Measurements from ENCODE around the gene OXGR1.
"Not testable (repeated sequence)": the region's sequence is repeated elsewhere in the genome, so short reads cannot be mapped to it uniquely, and the experiment has no call there.

OXGR1 gene

GRCh38 chr13:97004886-97005285, 10.6 kb upstream of the OXGR1 start:
- no peak for DNase-seq

DNA sequence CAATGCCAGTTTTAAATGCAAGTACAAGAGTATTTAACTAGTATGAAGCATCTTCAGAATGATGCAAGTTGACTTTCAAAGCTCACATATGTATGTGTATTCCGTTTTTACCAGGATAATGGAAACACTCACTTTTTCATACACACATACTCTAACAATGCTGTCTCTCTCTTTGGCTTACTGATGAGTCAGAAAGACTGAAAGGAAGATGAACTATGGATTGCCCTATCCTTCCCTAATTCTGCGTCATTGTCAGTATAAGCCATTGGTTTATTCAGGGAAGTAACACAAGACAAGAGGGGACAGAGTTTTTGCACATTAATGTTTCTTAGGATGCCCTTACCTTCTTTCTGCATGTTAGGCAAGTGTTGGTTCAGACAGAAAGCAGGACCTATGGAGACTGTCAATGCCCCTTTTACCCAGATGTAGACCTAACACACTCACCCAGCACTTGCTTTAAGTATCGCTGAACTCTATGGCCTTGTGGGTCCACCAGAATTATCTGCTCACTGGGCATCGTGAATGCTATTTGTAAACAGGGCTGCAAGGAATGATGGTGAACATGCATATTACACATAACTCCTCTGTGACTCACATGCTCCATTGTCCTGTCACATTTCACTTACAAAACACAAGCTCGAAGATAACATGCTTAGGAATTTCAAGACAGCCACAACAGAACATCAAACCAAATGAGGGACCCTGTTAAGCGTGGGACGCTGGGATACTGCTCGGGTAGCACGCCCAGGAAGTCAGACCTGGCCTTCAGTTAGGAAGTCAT, 10.0 kb upstream of the OXGR1 start:
- no peak for DNase-seq

GRCh38 chr13:97003071-97003470, 8.8 kb upstream of the OXGR1 start:
- DNase-seq, result no peak

GRCh38 chr13:97002581-97002980, 8.3 kb upstream of the OXGR1 start:
- DNase-seq, result no peak

- no peak for DNase-seq
Measured at GRCh38 chr13:97001636-97002035, 7.4 kb upstream of the OXGR1 start.

DNA sequence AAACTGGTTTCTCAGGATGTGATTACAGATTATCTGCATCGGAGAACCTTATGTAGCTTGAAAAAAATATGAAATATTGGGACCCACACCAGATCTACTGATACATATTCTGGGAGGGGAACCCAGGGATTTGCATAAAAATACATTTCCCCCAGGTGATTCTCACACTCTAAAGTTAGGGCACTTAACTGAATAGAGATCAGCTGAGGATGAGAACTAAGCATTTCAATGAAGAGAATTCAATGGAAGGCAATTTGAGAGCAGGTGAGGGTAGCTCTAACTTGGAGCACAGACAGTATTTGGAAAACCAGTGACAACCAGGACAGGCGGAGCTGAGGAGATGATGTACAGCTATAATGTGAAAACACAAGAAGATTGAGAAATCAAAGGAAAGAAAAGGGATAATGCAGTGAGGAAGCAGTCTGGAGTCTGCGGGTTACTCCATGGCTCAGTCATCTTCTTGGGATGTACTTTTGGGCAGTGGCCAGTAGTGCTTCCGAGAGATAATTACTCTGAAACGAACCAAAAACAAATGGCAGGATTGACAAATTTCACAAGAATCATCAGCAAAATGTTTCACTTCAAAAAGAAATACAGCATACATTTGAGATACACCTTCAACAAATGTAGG, 6.1 kb upstream of the OXGR1 start:
- no peak for DNase-seq

DNA sequence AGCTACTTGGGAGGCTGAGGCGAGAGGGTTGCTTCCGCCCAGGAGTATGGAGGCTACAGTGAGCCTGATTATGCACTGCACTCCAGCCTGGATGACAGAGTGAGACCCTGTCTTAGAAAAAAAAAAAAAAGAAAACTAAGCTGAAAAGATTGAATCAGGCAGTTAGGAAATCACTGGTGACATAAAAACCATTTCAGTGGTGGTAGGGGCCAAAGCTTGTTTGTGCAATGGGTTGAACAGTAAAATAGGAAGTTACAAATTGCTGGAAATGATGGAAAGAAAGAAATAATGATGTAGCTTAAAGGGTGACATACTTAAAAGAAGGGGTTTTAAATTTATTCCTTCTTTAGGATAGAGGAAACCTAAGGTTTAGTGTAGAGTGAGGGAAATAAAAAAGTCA, 4.8 kb upstream of the OXGR1 start:
- no peak for DNase-seq

- DNase-seq, result no peak
Measured at GRCh38 chr13:96998051-96998450, 3.8 kb upstream of the OXGR1 start.

GRCh38 chr13:96996886-96997285, 2.6 kb upstream of the OXGR1 start:
- no peak for DNase-seq

- DNase-seq, result no peak
Measured at GRCh38 chr13:96996107-96996506, 1.8 kb upstream of the OXGR1 start.

GRCh38 chr13:96994858-96995243, 575 bp upstream of the OXGR1 start:
- DNase-seq, result no peak

GRCh38 chr13:96993634-96994016, 651 bp downstream of the OXGR1 start:
- DNase-seq, result no peak

GRCh38 chr13:96992633-96993032, 1.6 kb downstream of the OXGR1 start:
- DNase-seq, result no peak

GRCh38 chr13:96991072-96991471, 3.2 kb downstream of the OXGR1 start:
- no peak for DNase-seq

DNA sequence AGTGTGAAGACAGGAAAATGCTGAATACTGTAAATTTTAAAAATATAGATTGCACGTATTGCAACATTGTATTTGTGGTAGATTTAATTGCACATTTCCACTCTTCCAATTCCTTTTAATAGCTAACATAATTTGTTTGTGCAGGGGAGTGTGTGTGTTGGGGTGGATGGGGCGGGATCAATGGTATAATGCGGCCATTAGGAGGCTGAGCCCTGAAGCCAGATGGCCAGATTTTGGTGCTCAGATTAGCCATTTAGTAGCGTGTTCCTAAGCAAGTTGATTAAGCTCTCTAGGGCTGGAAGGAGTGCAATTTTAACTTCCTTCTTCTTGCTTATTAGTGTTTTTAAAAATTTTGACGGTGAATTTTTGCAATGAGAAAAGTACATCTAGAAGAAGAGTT, 5.8 kb downstream of the OXGR1 start:
- DNase-seq, result no peak

DNA sequence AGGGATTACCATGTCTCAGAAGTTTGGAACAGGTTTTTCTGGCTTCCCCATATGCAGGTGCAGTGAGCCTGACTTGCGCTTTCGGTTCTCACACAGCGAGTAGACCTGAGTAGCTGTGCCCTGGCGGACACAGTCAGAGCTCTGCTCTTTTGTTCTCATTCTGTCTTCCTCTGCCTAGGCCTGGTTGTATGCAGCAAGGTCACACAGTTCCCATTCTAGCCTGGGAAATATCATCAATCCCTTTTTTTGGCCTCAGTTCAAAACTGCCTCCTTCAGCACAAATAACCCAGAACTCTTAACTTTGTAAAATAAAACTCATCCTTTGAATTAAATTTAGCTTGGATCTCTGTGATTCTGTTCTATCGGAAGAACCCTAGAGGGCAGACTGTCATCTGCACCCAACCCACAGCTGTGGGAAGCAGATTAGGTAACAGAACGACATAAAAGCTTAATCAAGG, 10.2 kb downstream of the OXGR1 start:
- DNase-seq, result no peak

GRCh38 chr13:96982672-96983071, 11.6 kb downstream of the OXGR1 start:
- no peak for DNase-seq

DNA sequence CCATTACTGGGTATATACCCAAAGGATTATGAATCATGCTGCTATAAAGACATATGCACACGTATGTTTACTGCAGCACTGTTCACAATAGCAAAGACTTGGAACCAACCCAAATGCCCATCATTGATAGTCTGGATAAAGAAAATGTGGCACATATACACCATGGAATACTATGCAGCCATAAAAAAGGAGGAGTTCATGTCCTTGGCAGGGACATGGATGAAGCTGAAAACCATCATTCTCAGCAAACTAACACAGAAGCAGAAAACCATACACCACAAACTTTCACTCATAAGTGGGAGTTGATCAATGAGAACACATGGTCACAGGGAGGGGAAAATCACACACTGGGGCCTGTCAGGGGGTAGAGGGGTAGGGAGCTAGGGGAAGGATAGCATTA, 14.4 kb downstream of the OXGR1 start:
- DNase-seq, result not testable (repeated sequence)

DNA sequence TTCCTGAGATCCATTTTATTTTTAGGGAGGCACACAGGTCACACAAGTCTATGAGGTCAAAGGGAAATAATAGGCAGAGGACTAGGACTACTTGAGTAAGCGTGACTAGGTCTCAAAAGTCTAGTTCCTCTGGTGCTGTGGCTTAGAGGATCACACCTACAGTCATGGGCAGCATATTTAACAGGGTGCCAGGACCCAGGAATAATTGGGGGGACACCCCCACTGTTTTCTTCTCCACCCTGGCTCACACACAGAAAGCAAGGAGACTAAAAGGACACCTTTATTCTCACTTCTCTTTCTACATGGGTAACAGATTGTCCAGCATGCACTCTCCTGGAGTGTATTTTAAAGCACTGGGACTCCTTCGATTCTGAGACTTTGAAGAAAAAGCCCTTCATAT, 26.2 kb downstream of the OXGR1 start:
- no peak for DNase-seq

GRCh38 chr13:96967248-96967745, 27.0 kb downstream of the OXGR1 start:
- no peak for DNase-seq

DNA sequence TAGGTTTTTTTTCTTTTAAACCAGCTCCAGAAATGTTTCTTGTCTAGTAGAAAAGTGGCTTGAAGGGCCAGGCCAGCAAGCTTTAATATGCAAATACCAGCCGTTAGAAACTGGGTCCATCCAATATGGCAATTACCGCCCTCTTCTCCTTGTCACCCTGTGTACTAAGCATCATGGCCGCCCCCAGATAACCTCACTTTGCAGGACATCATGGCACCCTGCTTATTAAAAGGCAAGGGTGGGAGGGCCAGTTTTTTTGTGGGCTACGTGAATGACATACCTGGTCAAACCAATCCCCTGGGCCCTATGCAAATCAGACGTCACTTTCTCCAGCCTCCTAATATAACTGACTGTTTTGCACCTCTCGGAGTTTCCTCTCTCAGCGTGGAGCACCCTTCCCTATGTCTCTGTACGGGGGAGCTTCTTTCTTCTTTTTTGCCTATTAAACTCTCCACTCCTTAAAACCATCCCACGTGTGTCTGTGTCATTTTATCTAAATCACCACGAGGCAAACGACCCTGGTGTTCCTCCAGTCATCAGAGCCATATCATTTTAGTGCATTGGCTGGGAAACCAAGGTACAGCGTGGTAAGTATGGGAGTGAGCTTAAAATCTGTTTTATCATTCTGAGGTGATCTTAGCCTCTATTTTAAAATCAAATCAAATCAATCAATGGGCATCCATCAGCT, 27.7 kb downstream of the OXGR1 start:
- DNase-seq, result no peak

- no peak for DNase-seq
Measured at GRCh38 chr13:96963786-96964475, 30.3 kb downstream of the OXGR1 start.

GRCh38 chr13:96960379-96960778, 33.9 kb downstream of the OXGR1 start:
- no peak for DNase-seq

Data from activated naive CD4-positive, alpha-beta T cell treated with anti-CD3 and anti-CD28 coated beads, Interleukin-2, amount 50 U/mL, for 16 hours (primary cell).